ENCODE measurements around the gene ZC3H7A.
A peak's percentile ranks its signal among the peaks of the same experiment; 100 is the strongest.

The ZC3H7A gene

DNA sequence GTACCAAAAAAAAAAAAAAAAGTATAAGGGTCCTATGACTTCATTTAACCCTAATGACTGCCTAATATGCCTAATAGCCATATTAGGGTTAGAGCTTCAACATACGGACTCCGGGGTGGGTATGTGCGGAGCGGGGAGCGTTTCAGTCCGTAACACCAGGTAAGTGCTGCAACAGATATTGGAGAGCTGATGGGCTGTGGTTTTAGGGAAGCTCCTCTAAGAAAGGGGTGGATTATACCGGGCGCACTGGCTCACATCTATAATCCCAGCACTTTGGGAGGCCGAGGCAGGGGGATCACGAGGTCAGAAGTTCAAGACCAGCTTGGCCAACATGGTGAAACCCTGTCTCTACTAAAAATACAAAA is 1.9 kb upstream of the ZC3H7A start:
- Histone ChIP-seq H4K20me1 (ENCODE audit: insufficient read depth) (no peaks in the 10 kb centered on the region), H3K9ac (no peak overlapping the region; the same call in 1 of the 2 replicates), H3K79me2 (ENCODE audit: insufficient read depth, low read depth) (peaks cover 41% of the 10 kb centered on the region), H2AFZ (ENCODE audit: low read depth) (no peak overlapping the region), H3K4me1 (ENCODE audit: low read depth, poor library complexity, severe bottlenecking) (peaks cover 38% of the 10 kb centered on the region), H3K4me3 (IDR thresholded peaks at IDR 0.05; ENCODE audit: insufficient read depth, low read depth, low read length) (no peak overlapping the region), H3K27ac (no peak overlapping the region), H3K4me2 (peak overlapping the region; percentile 98; the same call in 1 of the 2 replicates), H3K36me3 (ENCODE audit: insufficient read depth) (0 out of 2 replicates have a peak, but pooled peaks cover 5% of the 10 kb centered on the region), H3K27me3 (ENCODE audit: insufficient read depth, low read depth) (no peaks in the 10 kb centered on the region)
- TF ChIP-seq, protein P1, sequence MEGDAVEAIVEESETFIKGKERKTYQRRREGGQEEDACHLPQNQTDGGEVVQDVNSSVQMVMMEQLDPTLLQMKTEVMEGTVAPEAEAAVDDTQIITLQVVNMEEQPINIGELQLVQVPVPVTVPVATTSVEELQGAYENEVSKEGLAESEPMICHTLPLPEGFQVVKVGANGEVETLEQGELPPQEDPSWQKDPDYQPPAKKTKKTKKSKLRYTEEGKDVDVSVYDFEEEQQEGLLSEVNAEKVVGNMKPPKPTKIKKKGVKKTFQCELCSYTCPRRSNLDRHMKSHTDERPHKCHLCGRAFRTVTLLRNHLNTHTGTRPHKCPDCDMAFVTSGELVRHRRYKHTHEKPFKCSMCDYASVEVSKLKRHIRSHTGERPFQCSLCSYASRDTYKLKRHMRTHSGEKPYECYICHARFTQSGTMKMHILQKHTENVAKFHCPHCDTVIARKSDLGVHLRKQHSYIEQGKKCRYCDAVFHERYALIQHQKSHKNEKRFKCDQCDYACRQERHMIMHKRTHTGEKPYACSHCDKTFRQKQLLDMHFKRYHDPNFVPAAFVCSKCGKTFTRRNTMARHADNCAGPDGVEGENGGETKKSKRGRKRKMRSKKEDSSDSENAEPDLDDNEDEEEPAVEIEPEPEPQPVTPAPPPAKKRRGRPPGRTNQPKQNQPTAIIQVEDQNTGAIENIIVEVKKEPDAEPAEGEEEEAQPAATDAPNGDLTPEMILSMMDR (conservative IDR thresholded peaks at IDR 0.05; ENCODE audit: low read depth, low read length) = no peak

DNA sequence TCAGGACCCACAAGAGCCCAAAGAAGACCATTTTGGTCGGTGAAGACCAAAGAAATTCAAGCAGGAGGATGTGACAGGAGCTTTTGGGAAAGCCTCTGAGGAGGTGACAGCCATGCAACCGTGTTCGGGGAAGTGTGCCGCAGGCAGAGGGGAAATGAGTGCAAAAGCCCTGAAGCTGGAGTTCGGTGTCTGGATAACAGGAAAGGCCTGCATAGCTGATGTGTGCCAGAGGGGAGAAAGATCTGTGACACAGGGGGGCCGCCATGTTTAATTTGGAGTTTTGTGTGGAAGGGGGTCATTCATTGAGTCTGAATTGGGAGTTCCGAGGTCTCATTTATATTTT is 870 bp upstream of the ZC3H7A start:
- Histone ChIP-seq H3K4me1 (ENCODE audit: low read depth, poor library complexity, severe bottlenecking) (peaks cover 47% of the 10 kb centered on the region), H4K20me1 (ENCODE audit: insufficient read depth) (no peaks in the 10 kb centered on the region), H3K27ac (peak overlapping the region; percentile 90), H3K36me3 (ENCODE audit: insufficient read depth) (0 out of 2 replicates have a peak, but pooled peaks cover 5% of the 10 kb centered on the region), H3K79me2 (ENCODE audit: insufficient read depth, low read depth) (peaks cover 52% of the 10 kb centered on the region), H3K4me3 (IDR thresholded peaks at IDR 0.05; ENCODE audit: insufficient read depth, low read depth, low read length) (peak overlapping the region; percentile 79), H3K9ac (peak overlapping the region; percentile 95), H3K27me3 (ENCODE audit: insufficient read depth, low read depth) (no peaks in the 10 kb centered on the region), H2AFZ (ENCODE audit: low read depth) (peak overlapping the region; percentile 72), H3K4me2 (peak overlapping the region; percentile 98)
- TF ChIP-seq, protein P1 (conservative IDR thresholded peaks at IDR 0.05; ENCODE audit: low read depth, low read length) = no peak

- Histone ChIP-seq H3K27ac (peak overlapping the region; percentile 78), H2AFZ (ENCODE audit: low read depth) (no peak overlapping the region), H3K4me1 (ENCODE audit: low read depth, poor library complexity, severe bottlenecking) (peaks cover 61% of the 10 kb centered on the region), H3K4me3 (IDR thresholded peaks at IDR 0.05; ENCODE audit: insufficient read depth, low read depth, low read length) (no peak overlapping the region), H3K27me3 (ENCODE audit: insufficient read depth, low read depth) (no peaks in the 10 kb centered on the region), H3K36me3 (ENCODE audit: insufficient read depth) (0 out of 2 replicates have a peak, but pooled peaks cover 5% of the 10 kb centered on the region), H4K20me1 (ENCODE audit: insufficient read depth) (no peaks in the 10 kb centered on the region), H3K4me2 (peak overlapping the region; percentile 92), H3K79me2 (ENCODE audit: insufficient read depth, low read depth) (peaks cover 66% of the 10 kb centered on the region), H3K9ac (peak overlapping the region; percentile 95)
- TF ChIP-seq, protein P1 (conservative IDR thresholded peaks at IDR 0.05; ENCODE audit: low read depth, low read length) = no peak
Measured at GRCh38 chr16:11796227-11797165, 562 bp downstream of the ZC3H7A start.

- Histone ChIP-seq H3K27ac (peak overlapping the region; percentile 78; the same call in 1 of the 2 replicates), H3K36me3 (ENCODE audit: insufficient read depth) (peaks cover 5% of the 10 kb centered on the region; the same call in 1 of the 2 replicates), H3K4me2 (peak overlapping the region; percentile 92), H3K4me1 (ENCODE audit: low read depth, poor library complexity, severe bottlenecking) (peaks cover 63% of the 10 kb centered on the region), H2AFZ (ENCODE audit: low read depth) (no peak overlapping the region), H3K4me3 (IDR thresholded peaks at IDR 0.05; ENCODE audit: insufficient read depth, low read depth, low read length) (no peak overlapping the region), H4K20me1 (ENCODE audit: insufficient read depth) (no peaks in the 10 kb centered on the region; the same call in 1 of the 2 replicates), H3K27me3 (ENCODE audit: insufficient read depth, low read depth) (no peaks in the 10 kb centered on the region), H3K79me2 (ENCODE audit: insufficient read depth, low read depth) (peaks cover 72% of the 10 kb centered on the region), H3K9ac (peak overlapping the region; percentile 95; the same call in 1 of the 2 replicates)
- TF ChIP-seq, protein P1 (conservative IDR thresholded peaks at IDR 0.05; ENCODE audit: low read depth, low read length) = no peak
Measured at GRCh38 chr16:11795887-11796226, 1.2 kb downstream of the ZC3H7A start.
